LHCN-M2 (cell line): ENCODE data around the gene ZNF483. TPM values are rescaled to one million over a fixed set of nuclear protein-coding genes. Genes with fewer than 3 reads are reported as not detected.
A peak's percentile ranks its signal among the peaks of the same experiment; 100 is the strongest.
"Not testable (repeated sequence)": the region's sequence is repeated elsewhere in the genome, so short reads cannot be mapped to it uniquely, and the experiment has no call there.

Experiments used
- DNase-seq: peaks from one replicate; pipeline ENCODE4 v3.0.0-alpha.2; 2012; ENCODE audit warnings: low read depth
- total RNA-seq: library from RNA; depleted of rRNA; stranded (reverse); fragments of >200 nt; gene quantifications from 2 replicates; pipeline ENCODE4 v1.2.3, GENCODE V29; 2014

The ZNF483 gene
- total RNA-seq, 1 experiment from 2014 or later = 0.75 TPM

GRCh38 chr9:111542497-111543254 is 17.7 kb downstream of the ZNF483 start:
- DNase-seq = no peak

- no peak for DNase-seq
These were observed 23.6 kb downstream of the ZNF483 start for GRCh38 chr9:111548623-111549022.

- not testable (repeated sequence) for DNase-seq
These were observed 30.4 kb downstream of the ZNF483 start for GRCh38 chr9:111555425-111555824.

GRCh38 chr9:111559000-111559610 is 34.1 kb downstream of the ZNF483 start:
- peak; percentile 45 for DNase-seq

GRCh38 chr9:111561165-111561719 is 36.3 kb downstream of the ZNF483 start:
- DNase-seq = no peak

- DNase-seq = no peak
These were observed 41.3 kb downstream of the ZNF483 start for GRCh38 chr9:111566234-111566633.

- peak; percentile 3 for DNase-seq
These were observed 43.1 kb downstream of the ZNF483 start for GRCh38 chr9:111568127-111568526.

- DNase-seq = peak; percentile 97
These were observed 48.1 kb downstream of the ZNF483 start for GRCh38 chr9:111572950-111573604.

- peak; percentile 76 for DNase-seq
These were observed 57.9 kb downstream of the ZNF483 start for GRCh38 chr9:111582888-111583287.

GRCh38 chr9:111586378-111586777 is 61.4 kb downstream of the ZNF483 start:
- no peak for DNase-seq

GRCh38 chr9:111588846-111589245 is 63.9 kb downstream of the ZNF483 start:
- DNase-seq = no peak

GRCh38 chr9:111597852-111598732 is 73.1 kb downstream of the ZNF483 start:
- DNase-seq = peak; percentile 54

- peak; percentile 24 for DNase-seq
These were observed 73.7 kb downstream of the ZNF483 start for GRCh38 chr9:111598733-111599091.

- peak; percentile 86 for DNase-seq
These were observed 74.3 kb downstream of the ZNF483 start, which contains the start of gene PTGR1 for GRCh38 chr9:111599092-111599954. Gene PTGR1, minus strand, starts transcription at chr9:111599647. Its CDS starts 2,225 bp downstream, at chr9:111597422.

- DNase-seq = no peak
These were observed 75.0 kb downstream of the ZNF483 start for GRCh38 chr9:111599955-111600343.

GRCh38 chr9:111601237-111602018 is 76.4 kb downstream of the ZNF483 start:
- DNase-seq = peak; percentile 65

- DNase-seq = no peak
These were observed 78.1 kb downstream of the ZNF483 start for GRCh38 chr9:111603041-111603440.

GRCh38 chr9:111604054-111604615 is 79.2 kb downstream of the ZNF483 start:
- DNase-seq = no peak

- DNase-seq = no peak
These were observed 80.1 kb downstream of the ZNF483 start for GRCh38 chr9:111605041-111605559.
